ENCODE measurements around the gene MCM9.

Gene MCM9

DNA sequence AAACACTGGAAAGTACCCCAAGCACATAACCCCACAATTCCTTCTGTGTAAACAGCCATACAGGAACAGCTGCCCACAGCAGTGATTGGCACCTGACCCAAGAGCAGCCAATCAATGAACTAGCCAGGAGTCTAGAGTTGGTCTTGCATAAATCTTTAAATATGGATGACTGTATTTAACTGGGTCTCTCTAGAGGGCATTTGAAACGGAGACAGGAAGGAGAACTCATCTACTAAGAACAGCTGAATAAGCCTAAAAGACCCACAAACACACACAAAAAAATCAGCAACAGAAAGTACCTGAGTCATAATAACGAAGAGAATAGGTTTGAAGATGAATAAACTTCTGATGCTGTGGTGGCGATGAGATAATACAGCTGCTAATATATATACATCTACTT lies 90.0 kb downstream of the MCM9 start:
- peaks cover 23% of the 10 kb centered on the region for H3K4me1 Mint-ChIP-seq (ENCODE audit: low read depth)
- H3K27ac Mint-ChIP-seq: peak overlapping the region; percentile 64
- peaks cover 6% of the 10 kb centered on the region for H3K27me3 Mint-ChIP-seq (ENCODE audit: low read depth)
- H3K9me3 Mint-ChIP-seq: peaks cover 6% of the 10 kb centered on the region
- H3K36me3 Mint-ChIP-seq (ENCODE audit: low read depth): peaks cover 32% of the 10 kb centered on the region
- peak overlapping the region; percentile 44 for H3K4me3 Mint-ChIP-seq

DNA sequence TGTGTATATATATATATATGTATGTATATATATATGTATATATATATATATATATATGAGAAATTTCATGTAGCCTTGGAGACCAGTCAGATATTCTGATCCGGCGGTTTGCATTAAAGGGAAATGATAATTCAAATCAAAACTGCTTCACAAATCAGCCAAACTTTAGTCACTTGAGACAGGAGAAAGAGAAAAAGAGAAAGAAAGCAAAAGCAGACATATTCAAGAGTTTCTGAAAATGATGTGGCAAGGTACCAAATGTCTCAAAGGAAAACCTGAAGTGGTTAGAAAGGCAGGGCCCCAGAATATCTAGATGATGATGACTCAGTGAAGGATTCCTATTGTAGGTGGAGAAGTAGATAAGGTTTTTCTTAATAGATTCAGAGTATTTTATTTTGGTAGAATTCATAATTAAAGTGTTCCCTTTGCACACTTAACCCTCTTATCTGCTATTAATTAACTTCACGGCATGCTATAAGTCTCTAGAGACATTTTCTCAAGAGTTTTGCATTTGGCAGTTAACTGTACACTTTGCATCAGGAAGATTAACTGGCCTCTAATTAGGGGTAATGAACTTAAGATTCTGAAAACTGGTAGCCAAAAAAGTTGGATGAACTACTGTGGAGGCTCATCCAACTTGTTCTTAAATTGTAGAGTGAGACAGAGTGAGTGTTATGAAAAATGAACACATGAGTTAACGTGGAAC lies 91.1 kb downstream of the MCM9 start:
- Mint-ChIP-seq H3K27me3 (ENCODE audit: low read depth) (peaks cover 6% of the 10 kb centered on the region), H3K9me3 (peaks cover 17% of the 10 kb centered on the region), H3K4me3 (peak overlapping the region; percentile 1), H3K27ac (peak overlapping the region; percentile 37), H3K36me3 (ENCODE audit: low read depth) (peaks cover 42% of the 10 kb centered on the region), H3K4me1 (ENCODE audit: low read depth) (peaks cover 23% of the 10 kb centered on the region)

- H3K4me3 Mint-ChIP-seq: no peak overlapping the region
- no peak overlapping the region for H3K27ac Mint-ChIP-seq
- peaks cover 5% of the 10 kb centered on the region for H3K9me3 Mint-ChIP-seq
- H3K27me3 Mint-ChIP-seq (ENCODE audit: low read depth): no peaks in the 10 kb centered on the region
- peaks cover 2% of the 10 kb centered on the region for H3K4me1 Mint-ChIP-seq (ENCODE audit: low read depth)
- H3K36me3 Mint-ChIP-seq (ENCODE audit: low read depth): peaks cover 2% of the 10 kb centered on the region
Observed at GRCh38 chr6:118830691-118831090, 104.3 kb downstream of the MCM9 start.

DNA sequence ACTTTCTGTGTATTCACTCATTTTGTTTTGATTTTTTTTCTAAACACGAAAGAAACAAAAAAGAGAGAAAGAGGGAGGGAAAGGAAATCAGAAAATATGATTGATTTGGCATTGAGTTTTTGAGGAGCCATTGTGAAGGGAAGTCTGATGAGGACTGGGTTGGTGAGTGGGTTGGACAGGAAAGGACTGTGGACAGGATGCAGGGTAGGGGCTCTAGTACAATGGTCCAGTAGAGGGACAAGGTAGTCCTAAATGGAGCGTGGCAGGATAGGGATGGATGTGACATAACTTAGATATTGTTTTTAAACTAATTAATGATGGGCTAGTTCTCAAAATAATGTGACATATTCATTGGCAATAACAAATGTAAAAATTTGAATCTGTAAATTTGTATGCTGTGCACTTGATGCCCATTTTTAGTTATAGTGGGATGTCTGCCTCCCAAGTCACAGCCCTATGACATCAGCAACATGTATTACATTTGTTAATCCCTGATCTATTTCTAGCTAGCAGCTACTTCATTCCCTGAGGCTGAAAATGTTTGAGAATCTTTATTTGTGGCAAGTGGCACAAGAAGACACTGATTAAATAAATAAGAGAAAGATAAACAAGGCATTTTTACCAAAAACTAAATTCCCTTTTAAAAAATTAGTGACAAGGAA lies 105.0 kb downstream of the MCM9 start:
- H3K36me3 Mint-ChIP-seq (ENCODE audit: low read depth): peaks cover 4% of the 10 kb centered on the region
- no peaks in the 10 kb centered on the region for H3K9me3 Mint-ChIP-seq
- no peak overlapping the region for H3K27ac Mint-ChIP-seq
- H3K4me3 Mint-ChIP-seq: no peak overlapping the region
- no peaks in the 10 kb centered on the region for H3K27me3 Mint-ChIP-seq (ENCODE audit: low read depth)
- peaks cover 2% of the 10 kb centered on the region for H3K4me1 Mint-ChIP-seq (ENCODE audit: low read depth)

GRCh38 chr6:118826096-118826495 lies 108.9 kb downstream of the MCM9 start:
- H3K27me3 Mint-ChIP-seq (ENCODE audit: low read depth): no peaks in the 10 kb centered on the region
- H3K36me3 Mint-ChIP-seq (ENCODE audit: low read depth): peaks cover 28% of the 10 kb centered on the region
- H3K9me3 Mint-ChIP-seq: peaks cover 6% of the 10 kb centered on the region
- no peak overlapping the region for H3K4me3 Mint-ChIP-seq
- H3K4me1 Mint-ChIP-seq (ENCODE audit: low read depth): no peaks in the 10 kb centered on the region
- no peak overlapping the region for H3K27ac Mint-ChIP-seq

- peaks cover 10% of the 10 kb centered on the region for H3K9me3 Mint-ChIP-seq
- no peak overlapping the region for H3K27ac Mint-ChIP-seq
- no peak overlapping the region for H3K4me3 Mint-ChIP-seq
- no peaks in the 10 kb centered on the region for H3K27me3 Mint-ChIP-seq (ENCODE audit: low read depth)
- H3K4me1 Mint-ChIP-seq (ENCODE audit: low read depth): no peaks in the 10 kb centered on the region
- peaks cover 28% of the 10 kb centered on the region for H3K36me3 Mint-ChIP-seq (ENCODE audit: low read depth)
Observed at GRCh38 chr6:118825661-118826060, 109.3 kb downstream of the MCM9 start.

GRCh38 chr6:118815495-118815894 lies 119.5 kb downstream of the MCM9 start:
- peaks cover 34% of the 10 kb centered on the region for H3K36me3 Mint-ChIP-seq (ENCODE audit: low read depth)
- peaks cover 21% of the 10 kb centered on the region for H3K9me3 Mint-ChIP-seq
- H3K27me3 Mint-ChIP-seq (ENCODE audit: low read depth): no peaks in the 10 kb centered on the region
- H3K4me3 Mint-ChIP-seq: no peak overlapping the region
- no peak overlapping the region for H3K27ac Mint-ChIP-seq
- H3K4me1 Mint-ChIP-seq (ENCODE audit: low read depth): peaks cover 18% of the 10 kb centered on the region

- Mint-ChIP-seq H3K9me3 (peaks cover 7% of the 10 kb centered on the region), H3K4me3 (no peak overlapping the region), H3K27me3 (ENCODE audit: low read depth) (no peaks in the 10 kb centered on the region), H3K36me3 (ENCODE audit: low read depth) (peaks cover 29% of the 10 kb centered on the region), H3K27ac (no peak overlapping the region), H3K4me1 (ENCODE audit: low read depth) (peaks cover 34% of the 10 kb centered on the region)
Observed at GRCh38 chr6:118813775-118814174, 121.2 kb downstream of the MCM9 start.

DNA sequence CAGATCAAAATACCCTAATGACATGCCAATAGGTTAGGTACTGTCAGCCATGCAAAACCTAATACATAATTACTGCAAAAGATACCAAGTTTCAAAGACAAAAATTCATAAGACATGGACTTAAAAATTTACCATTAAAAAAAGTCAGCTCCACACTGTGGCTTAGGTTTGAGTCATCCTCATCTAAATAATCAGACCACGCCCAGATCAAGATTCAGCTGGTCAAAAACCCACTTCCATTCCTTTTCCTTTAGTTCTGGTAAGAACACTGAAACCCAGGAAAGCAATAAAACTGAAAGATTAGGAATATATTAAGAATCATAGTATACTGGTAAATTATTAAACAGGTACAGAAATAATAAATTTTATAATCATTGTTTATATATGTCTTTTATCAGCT lies 122.0 kb downstream of the MCM9 start:
- Mint-ChIP-seq H3K4me1 (ENCODE audit: low read depth) (peaks cover 41% of the 10 kb centered on the region), H3K27me3 (ENCODE audit: low read depth) (no peaks in the 10 kb centered on the region), H3K36me3 (ENCODE audit: low read depth) (peaks cover 29% of the 10 kb centered on the region), H3K27ac (no peak overlapping the region), H3K4me3 (no peak overlapping the region), H3K9me3 (peaks cover 5% of the 10 kb centered on the region)

GRCh38 chr6:118810420-118811027 lies 124.4 kb downstream of the MCM9 start:
- Mint-ChIP-seq H3K4me3 (peak overlapping the region; percentile 68), H3K4me1 (ENCODE audit: low read depth) (peaks cover 41% of the 10 kb centered on the region), H3K36me3 (ENCODE audit: low read depth) (peaks cover 22% of the 10 kb centered on the region), H3K9me3 (peaks cover 5% of the 10 kb centered on the region), H3K27me3 (ENCODE audit: low read depth) (no peaks in the 10 kb centered on the region), H3K27ac (peak overlapping the region; percentile 91)

GRCh38 chr6:118808793-118809638 lies 125.9 kb downstream of the MCM9 start:
- H3K9me3 Mint-ChIP-seq: peaks cover 5% of the 10 kb centered on the region
- H3K36me3 Mint-ChIP-seq (ENCODE audit: low read depth): peaks cover 16% of the 10 kb centered on the region
- H3K27ac Mint-ChIP-seq: peak overlapping the region; percentile 91
- no peaks in the 10 kb centered on the region for H3K27me3 Mint-ChIP-seq (ENCODE audit: low read depth)
- no peak overlapping the region for H3K4me3 Mint-ChIP-seq
- H3K4me1 Mint-ChIP-seq (ENCODE audit: low read depth): peaks cover 36% of the 10 kb centered on the region

DNA sequence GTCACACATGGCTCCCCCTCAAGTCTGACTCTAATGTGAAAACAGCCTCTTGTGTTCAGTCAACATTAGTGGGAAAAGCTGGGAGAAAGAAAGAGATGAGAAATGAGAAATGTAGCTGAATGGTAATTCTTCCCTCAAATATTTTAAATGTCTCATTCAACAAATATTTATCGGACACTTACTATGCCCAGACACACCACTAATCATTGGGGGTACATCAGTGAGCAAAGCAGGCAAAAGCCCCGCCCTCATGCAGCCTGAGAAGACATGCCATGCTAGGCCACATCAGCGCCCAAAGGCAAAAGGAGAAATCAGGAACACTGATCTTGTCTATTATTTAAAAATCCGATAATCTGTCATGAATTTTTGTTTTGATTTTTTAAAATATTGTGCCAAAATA lies 130.9 kb downstream of the MCM9 start:
- H3K36me3 Mint-ChIP-seq (ENCODE audit: low read depth): peaks cover 3% of the 10 kb centered on the region
- H3K27ac Mint-ChIP-seq: no peak overlapping the region
- no peaks in the 10 kb centered on the region for H3K27me3 Mint-ChIP-seq (ENCODE audit: low read depth)
- H3K9me3 Mint-ChIP-seq: no peaks in the 10 kb centered on the region
- H3K4me3 Mint-ChIP-seq: no peak overlapping the region
- H3K4me1 Mint-ChIP-seq (ENCODE audit: low read depth): peaks cover 24% of the 10 kb centered on the region

DNA sequence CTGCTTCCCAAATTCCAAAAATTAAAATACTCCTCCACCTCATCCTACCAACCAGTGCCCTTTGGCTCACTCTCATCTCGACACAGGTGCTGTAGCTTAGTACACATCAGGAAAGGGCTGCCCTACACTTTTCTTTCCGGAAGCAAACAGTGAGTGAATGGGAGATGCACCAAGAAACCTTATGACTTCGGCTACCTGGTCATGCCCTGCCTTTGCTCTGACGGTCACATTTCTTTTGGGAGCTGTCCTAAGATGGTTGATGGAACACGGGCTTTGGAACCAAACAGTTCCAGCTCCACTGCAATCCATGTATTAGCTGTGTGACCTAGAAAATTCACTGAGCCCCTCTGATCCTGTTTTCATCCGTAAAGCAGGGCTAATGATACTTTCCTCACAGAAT lies 133.7 kb downstream of the MCM9 start:
- H3K36me3 Mint-ChIP-seq (ENCODE audit: low read depth): peaks cover 14% of the 10 kb centered on the region
- H3K4me3 Mint-ChIP-seq: no peak overlapping the region
- H3K27me3 Mint-ChIP-seq (ENCODE audit: low read depth): no peaks in the 10 kb centered on the region
- H3K9me3 Mint-ChIP-seq: peaks cover 5% of the 10 kb centered on the region
- peak overlapping the region; percentile 41 for H3K27ac Mint-ChIP-seq
- H3K4me1 Mint-ChIP-seq (ENCODE audit: low read depth): peaks cover 24% of the 10 kb centered on the region

GRCh38 chr6:118800394-118801071 lies 134.4 kb downstream of the MCM9 start:
- Mint-ChIP-seq H3K4me1 (ENCODE audit: low read depth) (peaks cover 32% of the 10 kb centered on the region), H3K27me3 (ENCODE audit: low read depth) (no peaks in the 10 kb centered on the region), H3K36me3 (ENCODE audit: low read depth) (peaks cover 19% of the 10 kb centered on the region), H3K4me3 (peak overlapping the region; percentile 59), H3K27ac (peak overlapping the region; percentile 67), H3K9me3 (peaks cover 12% of the 10 kb centered on the region)
